ENCODE measurements around the gene PYGM. TPM values are rescaled to one million over a fixed set of nuclear protein-coding genes. Genes with fewer than 3 reads are reported as not detected.
A peak's percentile ranks its signal among the peaks of the same experiment; 100 is the strongest.

The PYGM gene
- total RNA-seq, 1 experiment from 2014 or later: 3.6 TPM

GRCh38 chr11:64724863-64725532, 34.8 kb downstream of the PYGM start:
- Histone ChIP-seq H3K9ac (ENCODE audit: extremely low read depth, insufficient read length, low read length) (no peak overlapping the region), H2BK5ac (ENCODE audit: insufficient read length, low read length) (no peak overlapping the region), H3K27ac (ENCODE audit: insufficient read length, low read depth, low read length) (no peak overlapping the region), H2BK12ac (ENCODE audit: insufficient read length, low read depth, low read length) (no peak overlapping the region), H3K79me2 (ENCODE audit: insufficient read depth, low read length) (no peaks in the 10 kb centered on the region), H4K20me1 (ENCODE audit: control insufficient read depth, insufficient read depth, insufficient read length) (peaks cover 1% of the 10 kb centered on the region), H3K4me1 (ENCODE audit: insufficient read depth, low read length) (peaks cover 10% of the 10 kb centered on the region), H3K23me2 (ENCODE audit: insufficient read length, low read depth, low read length, poor library complexity, severe bottlenecking) (no peaks in the 10 kb centered on the region), H3T11ph (ENCODE audit: low read length) (no peak overlapping the region), H3K9me3 (ENCODE audit: control insufficient read depth, low read depth, low read length) (no peaks in the 10 kb centered on the region), H4K91ac (ENCODE audit: insufficient read length, low read depth, low read length) (no peak overlapping the region), H2AFZ (ENCODE audit: low read length) (no peak overlapping the region), H3K4ac (ENCODE audit: low read depth, low read length) (no peak overlapping the region), H3K18ac (ENCODE audit: insufficient read length, low read depth, low read length) (peak overlapping the region; percentile 13), H2BK15ac (ENCODE audit: low read depth, low read length) (no peak overlapping the region), H2BK20ac (ENCODE audit: low read depth, low read length, poor library complexity, severe bottlenecking) (no peak overlapping the region), H2AK5ac (ENCODE audit: insufficient read length, low read length) (no peak overlapping the region), H3K27me3 (ENCODE audit: insufficient read depth, low read length) (peaks cover 10% of the 10 kb centered on the region; the same call in 1 of the 2 replicates), H3K56ac (ENCODE audit: insufficient read length, low read depth, low read length) (no peak overlapping the region), H3K14ac (ENCODE audit: insufficient read depth, low read length) (no peak overlapping the region), H3K23ac (ENCODE audit: insufficient read length, low read depth, low read length) (no peak overlapping the region), H3K4me2 (ENCODE audit: insufficient read depth, insufficient read length, low read length) (no peak overlapping the region), H3K79me1 (ENCODE audit: insufficient read depth, low read depth, low read length, poor library complexity, severe bottlenecking) (no peaks in the 10 kb centered on the region), H4K8ac (replicated peaks; ENCODE audit: insufficient read length, low read depth, low read length) (no peak overlapping the region), H4K5ac (ENCODE audit: insufficient read length, low read depth, low read length) (no peak overlapping the region), H2BK120ac (ENCODE audit: low read depth, low read length, poor library complexity, severe bottlenecking) (no peak overlapping the region)
- peaks cover 4 to 10% (median 8%) of the 10 kb centered on the region in 3 experiments; a peak in 6 of 7 replicates for H3K36me3 Mint-ChIP-seq (ENCODE audit: insufficient read depth in 1 of 3, low read depth in 3 of 3)
- TF ChIP-seq, protein P1, sequence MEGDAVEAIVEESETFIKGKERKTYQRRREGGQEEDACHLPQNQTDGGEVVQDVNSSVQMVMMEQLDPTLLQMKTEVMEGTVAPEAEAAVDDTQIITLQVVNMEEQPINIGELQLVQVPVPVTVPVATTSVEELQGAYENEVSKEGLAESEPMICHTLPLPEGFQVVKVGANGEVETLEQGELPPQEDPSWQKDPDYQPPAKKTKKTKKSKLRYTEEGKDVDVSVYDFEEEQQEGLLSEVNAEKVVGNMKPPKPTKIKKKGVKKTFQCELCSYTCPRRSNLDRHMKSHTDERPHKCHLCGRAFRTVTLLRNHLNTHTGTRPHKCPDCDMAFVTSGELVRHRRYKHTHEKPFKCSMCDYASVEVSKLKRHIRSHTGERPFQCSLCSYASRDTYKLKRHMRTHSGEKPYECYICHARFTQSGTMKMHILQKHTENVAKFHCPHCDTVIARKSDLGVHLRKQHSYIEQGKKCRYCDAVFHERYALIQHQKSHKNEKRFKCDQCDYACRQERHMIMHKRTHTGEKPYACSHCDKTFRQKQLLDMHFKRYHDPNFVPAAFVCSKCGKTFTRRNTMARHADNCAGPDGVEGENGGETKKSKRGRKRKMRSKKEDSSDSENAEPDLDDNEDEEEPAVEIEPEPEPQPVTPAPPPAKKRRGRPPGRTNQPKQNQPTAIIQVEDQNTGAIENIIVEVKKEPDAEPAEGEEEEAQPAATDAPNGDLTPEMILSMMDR (conservative IDR thresholded peaks at IDR 0.05): no peak
- WGBS (ENCODE audit: extremely low coverage, insufficient read length, low lambda C conversion rate): no CpG with 5 or more reads among the region's 7 CpGs
- H3K4me1 Mint-ChIP-seq: peaks cover 29 to 52% of the 10 kb centered on the region in 2 experiments
- H3K9me3 Mint-ChIP-seq: no peaks in the 10 kb centered on the region
- no peak overlapping the region for H3K27ac Mint-ChIP-seq
- peak overlapping the region in 1 of 2 experiments; percentile 68; a peak in 3 of 5 replicates for H3K4me3 Mint-ChIP-seq
- no peak for DNase-seq
- H3K27me3 Mint-ChIP-seq (ENCODE audit: low read depth): peaks cover 38% of the 10 kb centered on the region

Data from H9 (cell line).